Psoas muscle (tissue), 8 donors: Measurements from ENCODE around the gene ASAP2. TPM values are rescaled to one million over a fixed set of nuclear protein-coding genes. Genes with fewer than 3 reads are reported as not detected.
A peak's percentile ranks its signal among the peaks of the same experiment; 100 is the strongest.

ENCODE experiments used
- ATAC-seq, 4 donors: fragments of 200-7000 bp; cut with Tn5 transposase; one replicate each; pipeline ENCODE4 v1.9.1; 2020; ENCODE audit warnings: moderate library complexity in 3 of 4, mild to moderate bottlenecking in 2 of 4
- DNase-seq, 2 donors: peaks; one replicate each; pipeline ENCODE4 v3.0.0-alpha.2; 2020
- H3K27ac ChIP-seq: fragments of 200-600 bp; one replicate; pipeline ENCODE4 v1.8.0; 2022
- H3K27me3 ChIP-seq, 3 donors: fragments of 200-600 bp in 1 of 3; one replicate each; pipeline versions ENCODE4 v1.6.1 to v1.8.0; 2013 to 2022; ENCODE audit warnings: low read length in 2 of 3, mild to moderate bottlenecking in 2 of 3, moderate library complexity in 1 of 3; ENCODE audit not compliant: insufficient read depth in 3 of 3
- H3K36me3 ChIP-seq, 2 donors: fragments of 200-600 bp in 1 of 2; one replicate each; pipeline versions ENCODE4 v1.6.1 to v1.8.0; 2013 to 2022; ENCODE audit warnings: low read depth in 1 of 2, mild to moderate bottlenecking in 1 of 2, moderate library complexity in 1 of 2; ENCODE audit not compliant: insufficient read depth in 1 of 2
- H3K4me1 ChIP-seq: fragments of 200-600 bp; one replicate; pipeline ENCODE4 v1.8.0; 2022
- H3K4me3 ChIP-seq: fragments of 200-600 bp; one replicate; pipeline ENCODE4 v1.8.0; 2022; ENCODE audit warnings: mild to moderate bottlenecking
- H3K9me3 ChIP-seq: fragments of 200-600 bp; one replicate; pipeline ENCODE4 v1.8.0; 2022
- CTCF ChIP-seq: fragments of 200-600 bp; IDR thresholded peaks from one replicate; pipeline ENCODE4 v1.8.0; 2022; ENCODE audit warnings: antibody characterized with exemption
- WGBS, 3 donors: extraction: QIAGEN DNeasy Blood & Tissue Kit; methylation state at CpG; one replicate each; pipeline versions ENCODE4 v1.1.6 to v1.1.7; 2013; 5-methylcytosine and 5-hydroxymethylcytosine counted together
- intact Hi-C, 2 donors: fragments of 100-400 bp; cut with DNase I; formaldehyde crosslinking; loops; one replicate each; pipeline versions ENCODE4 v1.11.0 to v1.14.2; 2022
- polyA plus RNA-seq, 3 donors: library from polyadenylated mRNA; stranded (reverse); fragments of 200-250 nt; gene quantifications; one replicate each; pipeline ENCODE4 v1.2.3, GENCODE V29; 2013
- total RNA-seq, 4 donors: library from RNA; stranded (reverse); fragmentation: NEBNext Ultra II Directional in 2 of 4; extraction: Animal tissue kit (Norgen Biotek cat#: 25700) in 2 of 4; gene quantifications; one replicate each; pipeline versions ENCODE4 v1.2.1 to v1.2.4, GENCODE V29; 2021 to 2023
- donor health status: healthy with polysubstance abuse.
- donor health status: DM: no; HTN: no; CAD: no; lungs with moderate emphysema.
- donor health status: Bipolar disorder and iron deficiency.
- donor health status: healthy.
- donor health status: DM: yes; HTN: yes; CAD: no.
- donor health status: DM: no; HTN: no; CAD: no.
- donor health status: DM: no; HTN: no; CAD: no.
- donor health status: DM: yes; HTN: yes; CAD: no.

Gene ASAP2
- total and polyA plus RNA-seq, 7 donors, result 1.6 to 9.0 (median 3.3) TPM

GRCh38 chr2:9261231-9261883 is 54.7 kb downstream of the ASAP2 start:
- ATAC-seq, result peak in 1 of 4 donors; percentile 28
- WGBS, 3 donors, result 55 to 68% (median 60%) methylated on average over 6 of the region's 6 CpGs
- H3K27ac ChIP-seq, result peak overlapping the region; percentile 42
- no peaks in the 10 kb centered on the region for H3K27me3 ChIP-seq
- intact Hi-C loops, result loop anchor here in 1 of 2 donors (5.0 kb wide), 1 partner anchor 39 kb away; no protein-coding TSS in a partner anchor
- peak in 1 of 2 donors; percentile 42 for DNase-seq
- peaks cover 24% of the 10 kb centered on the region for H3K4me1 ChIP-seq
- no peaks in the 10 kb centered on the region for H3K9me3 ChIP-seq
- no peaks in the 10 kb centered on the region for H3K36me3 ChIP-seq
- no peak overlapping the region for H3K4me3 ChIP-seq
- TF ChIP-seq CTCF, result no peak

- DNase-seq (no peak), ATAC-seq (peak in 2 of 4 donors; percentile 41 to 60)
- Histone ChIP-seq H3K27me3 (no peaks in the 10 kb centered on the region), H3K9me3 (no peaks in the 10 kb centered on the region), H3K36me3 (no peaks in the 10 kb centered on the region), H3K4me3 (no peak overlapping the region), H3K27ac (peak overlapping the region; percentile 42), H3K4me1 (peaks cover 16% of the 10 kb centered on the region)
- TF ChIP-seq CTCF, result no peak
- WGBS, 3 donors, result 40 to 46% (median 42%) methylated on average over 14 of the region's 14 CpGs
- intact Hi-C loops, result loop anchor here in 1 of 2 donors (5.0 kb wide), 1 partner anchor 40 kb away; no protein-coding TSS in a partner anchor
These were observed 56.1 kb downstream of the ASAP2 start for GRCh38 chr2:9262671-9263171.

GRCh38 chr2:9263428-9263827 is 56.8 kb downstream of the ASAP2 start:
- no peak for TF ChIP-seq CTCF
- H3K36me3 ChIP-seq, result no peaks in the 10 kb centered on the region
- intact Hi-C loops, result loop anchor here in 1 of 2 donors (5.0 kb wide), 1 partner anchor 41 kb away; no protein-coding TSS in a partner anchor
- H3K27ac ChIP-seq, result peak overlapping the region; percentile 42
- no peak overlapping the region for H3K4me3 ChIP-seq
- no peak for DNase-seq
- no peaks in the 10 kb centered on the region for H3K27me3 ChIP-seq
- H3K9me3 ChIP-seq, result no peaks in the 10 kb centered on the region
- H3K4me1 ChIP-seq, result peaks cover 16% of the 10 kb centered on the region
- 45 to 71% (median 48%) methylated on average over 14 of the region's 14 CpGs for WGBS, 3 donors
- no peak for ATAC-seq

GRCh38 chr2:9264301-9264700 is 57.7 kb downstream of the ASAP2 start:
- Histone ChIP-seq H3K27me3 (no peaks in the 10 kb centered on the region), H3K36me3 (no peaks in the 10 kb centered on the region), H3K27ac (peak overlapping the region; percentile 30), H3K9me3 (no peaks in the 10 kb centered on the region), H3K4me1 (peaks cover 14% of the 10 kb centered on the region), H3K4me3 (no peak overlapping the region)
- WGBS, 3 donors, result 82 to 90% (median 85%) methylated on average over 10 of the region's 10 CpGs
- no peak for ATAC-seq
- DNase-seq, result no peak
- TF ChIP-seq CTCF, result no peak
- intact Hi-C loops, result loop anchor here in 1 of 2 donors (5.0 kb wide), 1 partner anchor 42 kb away; no protein-coding TSS in a partner anchor
